DND-41 (cell line): Measurements from ENCODE around the gene C10orf105.

Experiments used
- ATAC-seq: fragments of 200-7000 bp; cut with Tn5 transposase; 3 replicates; pipeline ENCODE4 v1.9.1; 2021; ENCODE audit warnings: low read depth; ENCODE audit not compliant: insufficient read depth
- DNase-seq: peaks from one replicate; pipeline ENCODE4 v3.0.0-alpha.2; 2020
- H2AFZ ChIP-seq: 2 replicates; pipeline ENCODE4 v1.6.0; 2012; ENCODE audit warnings: low read depth, low read length
- H3K27ac ChIP-seq: 2 replicates; pipeline ENCODE4 v1.5.1; 2012; ENCODE audit warnings: low read length, inconsistent platforms
- H3K27me3 ChIP-seq: fragments of 200-600 bp; sonication (generic); 2 replicates; pipeline ENCODE4 v1.6.0; 2012; ENCODE audit warnings: low read length, mild to moderate bottlenecking, inconsistent platforms; ENCODE audit not compliant: insufficient read depth, poor library complexity
- H3K36me3 ChIP-seq: 2 replicates; pipeline ENCODE4 v1.5.1; 2012; ENCODE audit warnings: low read length, inconsistent platforms; ENCODE audit not compliant: insufficient read depth
- H3K4me1 ChIP-seq: 2 replicates; pipeline ENCODE4 v1.5.1; 2012; ENCODE audit warnings: mild to moderate bottlenecking, low read length; ENCODE audit not compliant: insufficient read depth
- H3K4me2 ChIP-seq: 2 replicates; pipeline ENCODE4 v1.6.0; 2012; ENCODE audit warnings: mild to moderate bottlenecking, moderate library complexity, low read length, inconsistent platforms; ENCODE audit not compliant: insufficient read depth
- H3K4me3 ChIP-seq, 2 experiments: fragments of 200-600 bp in 1 of 2; shearing (Covaris generic) in 1 of 2; 2 replicates each; pipeline ENCODE4 v1.5.1; 2012 to 2016; ENCODE audit warnings: inconsistent platforms in 2 of 2, low read length in 2 of 2, mild to moderate bottlenecking in 2 of 2, low read depth in 1 of 2, moderate library complexity in 1 of 2
- H3K79me2 ChIP-seq: 2 replicates; pipeline ENCODE4 v1.6.0; 2012; ENCODE audit warnings: low read length, inconsistent platforms; ENCODE audit not compliant: insufficient read depth
- H3K9ac ChIP-seq: 2 replicates; pipeline ENCODE4 v1.6.0; 2012; ENCODE audit warnings: low read depth, mild to moderate bottlenecking, inconsistent platforms, low read length, moderate library complexity
- H3K9me3 ChIP-seq: 2 replicates; pipeline ENCODE4 v1.5.1; 2012; ENCODE audit warnings: low read length, moderate library complexity, mild to moderate bottlenecking, inconsistent platforms; ENCODE audit not compliant: insufficient read depth, severe bottlenecking
- H4K20me1 ChIP-seq: 2 replicates; pipeline ENCODE4 v1.6.0; 2012; ENCODE audit warnings: low read length; ENCODE audit not compliant: insufficient read depth
- CTCF ChIP-seq: IDR thresholded peaks from 2 replicates; pipeline ENCODE4 v1.5.1; 2012; ENCODE audit warnings: borderline replicate concordance, low read length, moderate library complexity, mild to moderate bottlenecking; ENCODE audit not compliant: poor library complexity, severe bottlenecking; ENCODE audit errors: extremely low read depth
- EZH2 ChIP-seq: IDR thresholded peaks from 3 replicates; pipeline ENCODE4 v1.6.1; 2012; ENCODE audit warnings: borderline replicate concordance, low read depth, mild to moderate bottlenecking, moderate library complexity, low read length, inconsistent platforms; ENCODE audit not compliant: severe bottlenecking

Gene C10orf105

GRCh38 chr10:71765906-71766716 is 46.5 kb upstream of the C10orf105 start:
- DNase-seq, result no peak
- Histone ChIP-seq H3K36me3 (peaks cover 7% of the 10 kb centered on the region), H3K9ac (no peak overlapping the region), H4K20me1 (0 out of 2 replicates have a peak, but pooled peaks cover 4% of the 10 kb centered on the region), H3K27me3 (no peaks in the 10 kb centered on the region), H3K4me2 (no peak overlapping the region), H3K27ac (no peak overlapping the region), H3K9me3 (no peaks in the 10 kb centered on the region), H3K79me2 (no peaks in the 10 kb centered on the region), H2AFZ (no peak overlapping the region), H3K4me1 (peaks cover 29% of the 10 kb centered on the region), H3K4me3 (no peak overlapping the region)
- TF ChIP-seq EZH2, result no peak
- no peak for TF ChIP-seq CTCF
- no peak for ATAC-seq

- Histone ChIP-seq H3K79me2 (no peaks in the 10 kb centered on the region), H2AFZ (no peak overlapping the region), H4K20me1 (0 out of 2 replicates have a peak, but pooled peaks cover 4% of the 10 kb centered on the region), H3K4me3 (no peak overlapping the region), H3K36me3 (peaks cover 12% of the 10 kb centered on the region), H3K4me1 (peaks cover 21% of the 10 kb centered on the region), H3K27ac (no peak overlapping the region), H3K4me2 (no peak overlapping the region), H3K27me3 (no peaks in the 10 kb centered on the region), H3K9ac (no peak overlapping the region), H3K9me3 (no peaks in the 10 kb centered on the region)
- ATAC-seq (no peak), DNase-seq (no peak)
- no peak for TF ChIP-seq CTCF
- no peak for TF ChIP-seq EZH2
Observed at GRCh38 chr10:71765176-71765904, 45.8 kb upstream of the C10orf105 start.

- Histone ChIP-seq H3K4me3 (no peak overlapping the region), H3K4me1 (peaks cover 8% of the 10 kb centered on the region), H3K27me3 (no peaks in the 10 kb centered on the region), H3K27ac (no peak overlapping the region), H3K79me2 (no peaks in the 10 kb centered on the region), H3K36me3 (peaks cover 12% of the 10 kb centered on the region), H3K4me2 (no peak overlapping the region), H4K20me1 (0 out of 2 replicates have a peak, but pooled peaks cover 4% of the 10 kb centered on the region), H2AFZ (no peak overlapping the region), H3K9ac (no peak overlapping the region), H3K9me3 (no peaks in the 10 kb centered on the region)
- no peak for TF ChIP-seq CTCF
- TF ChIP-seq EZH2, result no peak
- DNase-seq (no peak), ATAC-seq (no peak)
Observed at GRCh38 chr10:71763352-71764127, 44.0 kb upstream of the C10orf105 start.
